Stimulated activated naive CD8-positive, alpha-beta T cell treated with anti-CD3 and anti-CD28 coated beads, Interleukin-15, amount 100 ng/mL, for 72 hours (primary cell): ENCODE results near the gene SH3PXD2B.
A peak's percentile ranks its signal among the peaks of the same experiment; 100 is the strongest.

Source experiments
- ATAC-seq: fragments of 150-1000 bp; cut with Tn5 transposase; 2 replicates; pipeline ENCODE4 v1.10.0; 2021; ENCODE audit warnings: mild to moderate bottlenecking, moderate library complexity
- DNase-seq, 2 donors: peaks; one replicate each; pipeline ENCODE4 v3.0.0; 2021 to 2022
- H3K27ac Mint-ChIP-seq, 2 donors: one replicate each; pipeline ENCODE4 v1.8.0; 2022; ENCODE audit warnings: mild to moderate bottlenecking in 2 of 2, mixed read lengths in 2 of 2, moderate library complexity in 2 of 2
- H3K27me3 Mint-ChIP-seq: one replicate; pipeline ENCODE4 v1.8.0; 2022; ENCODE audit warnings: mixed read lengths
- H3K4me1 Mint-ChIP-seq: one replicate; pipeline ENCODE4 v1.8.0; 2022; ENCODE audit warnings: mild to moderate bottlenecking, mixed read lengths
- H3K4me3 Mint-ChIP-seq, 2 donors: one replicate each; pipeline ENCODE4 v1.8.0; 2022; ENCODE audit warnings: mild to moderate bottlenecking in 2 of 2, mixed read lengths in 2 of 2, moderate library complexity in 1 of 2
- H3K9me3 Mint-ChIP-seq, 2 donors: one replicate each; pipeline ENCODE4 v1.8.0; 2022; ENCODE audit warnings: mixed read lengths in 2 of 2

The SH3PXD2B gene

DNA sequence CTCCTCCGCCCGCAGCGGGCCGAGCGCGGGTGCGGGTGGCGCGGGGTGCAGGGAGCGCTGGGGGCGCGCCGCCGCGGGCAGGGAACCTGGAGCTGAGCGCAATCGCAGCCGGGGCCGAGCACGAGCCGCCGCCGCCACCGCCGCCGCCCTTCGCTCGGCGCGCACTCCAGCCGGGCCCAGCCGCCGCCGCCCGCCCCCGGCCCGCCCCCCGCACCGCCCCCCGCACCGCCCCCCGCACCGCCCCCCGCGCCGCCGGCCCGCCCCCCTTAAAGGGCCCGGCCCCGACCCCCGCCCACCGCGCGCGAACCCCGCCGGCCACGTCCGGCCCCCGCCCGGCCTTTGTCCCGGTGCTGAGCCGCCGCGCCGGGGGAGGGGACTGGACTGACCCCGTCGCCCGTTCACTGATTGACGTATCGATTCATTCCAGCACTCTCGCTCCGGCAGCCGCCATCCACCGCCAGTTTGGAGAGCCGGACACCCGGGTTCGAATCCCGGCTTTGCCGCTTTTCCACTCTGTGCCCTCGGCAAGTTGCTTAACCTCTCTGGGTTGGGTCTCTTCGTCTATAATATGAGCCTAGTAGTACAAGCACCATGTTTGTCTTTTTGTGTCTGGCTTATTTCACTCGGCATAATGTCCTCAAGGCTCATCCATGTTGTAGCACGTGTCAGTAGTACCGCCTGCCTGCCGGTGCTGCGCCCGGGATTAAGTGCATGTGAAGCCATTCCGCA is at the start of gene SH3PXD2B:
TSS of gene SH3PXD2B (minus strand) at position 168 of the 729 bp plus-strand sequence. CDS start 173 bp downstream, outside the sequence.
- H3K27ac Mint-ChIP-seq, result peak within 1 kb of the TSS in 1 of 2 donors; percentile 1
- H3K27me3 Mint-ChIP-seq, result peaks cover 42% of the 10 kb centered on the region
- peak within 1 kb of the TSS; percentile 83 to 90 for H3K4me3 Mint-ChIP-seq
- peaks cover 22% of the 10 kb centered on the region for H3K4me1 Mint-ChIP-seq
- H3K9me3 Mint-ChIP-seq, result no peaks in the 10 kb centered on the region
- DNase-seq (peak; percentile 27 to 35), ATAC-seq (peak; percentile 75)

DNA sequence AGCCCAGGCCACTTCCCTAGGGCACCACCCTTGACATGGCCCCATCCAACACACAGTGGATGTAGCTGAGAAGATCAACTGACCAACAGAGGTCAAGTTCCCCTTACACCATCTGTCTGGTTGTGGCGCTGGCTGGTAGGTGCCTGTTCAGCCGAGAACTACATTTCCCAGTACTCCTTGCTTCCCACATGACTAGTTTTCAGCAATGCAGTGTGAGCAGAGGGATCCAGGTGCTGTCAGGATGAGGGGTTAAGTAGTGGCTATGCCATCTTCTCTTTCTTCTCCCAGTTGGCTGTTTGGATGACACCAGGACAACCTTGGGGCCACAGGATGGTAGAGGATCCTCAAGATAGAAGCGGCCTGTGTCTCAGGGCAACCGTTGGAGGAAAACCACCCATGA is 48.6 kb upstream of the SH3PXD2B start:
- Mint-ChIP-seq H3K4me1 (no peaks in the 10 kb centered on the region), H3K27ac (peak overlapping the region; percentile 42 to 62), H3K4me3 (no peak overlapping the region), H3K9me3 (no peaks in the 10 kb centered on the region), H3K27me3 (peaks cover 14% of the 10 kb centered on the region)
- ATAC-seq (no peak), DNase-seq (peak in 1 of 2 donors; percentile 6)

DNA sequence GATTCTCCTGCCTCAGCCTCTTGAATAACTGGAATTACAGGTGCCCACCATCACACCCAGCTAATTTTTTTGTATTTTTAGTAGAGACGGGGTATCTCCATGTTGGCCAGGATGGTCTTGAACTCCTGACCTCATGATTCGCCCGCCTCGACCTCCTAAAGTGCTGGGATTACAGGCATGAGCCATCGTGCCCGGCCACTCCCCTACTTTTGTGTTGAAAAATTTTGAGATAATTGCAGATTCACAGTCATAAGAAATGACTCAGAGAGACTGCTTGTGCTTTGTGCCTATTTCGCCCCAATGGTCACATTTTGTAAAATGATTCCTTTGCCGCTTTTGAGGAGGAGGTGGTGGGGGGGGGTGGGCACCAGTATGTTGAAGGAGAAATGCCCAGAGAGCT is 48.1 kb upstream of the SH3PXD2B start:
- DNase-seq (no peak), ATAC-seq (no peak)
- H3K9me3 Mint-ChIP-seq, result no peaks in the 10 kb centered on the region
- H3K27ac Mint-ChIP-seq, result no peak overlapping the region
- peaks cover 14% of the 10 kb centered on the region for H3K27me3 Mint-ChIP-seq
- H3K4me3 Mint-ChIP-seq, result no peak overlapping the region
- H3K4me1 Mint-ChIP-seq, result no peaks in the 10 kb centered on the region

DNA sequence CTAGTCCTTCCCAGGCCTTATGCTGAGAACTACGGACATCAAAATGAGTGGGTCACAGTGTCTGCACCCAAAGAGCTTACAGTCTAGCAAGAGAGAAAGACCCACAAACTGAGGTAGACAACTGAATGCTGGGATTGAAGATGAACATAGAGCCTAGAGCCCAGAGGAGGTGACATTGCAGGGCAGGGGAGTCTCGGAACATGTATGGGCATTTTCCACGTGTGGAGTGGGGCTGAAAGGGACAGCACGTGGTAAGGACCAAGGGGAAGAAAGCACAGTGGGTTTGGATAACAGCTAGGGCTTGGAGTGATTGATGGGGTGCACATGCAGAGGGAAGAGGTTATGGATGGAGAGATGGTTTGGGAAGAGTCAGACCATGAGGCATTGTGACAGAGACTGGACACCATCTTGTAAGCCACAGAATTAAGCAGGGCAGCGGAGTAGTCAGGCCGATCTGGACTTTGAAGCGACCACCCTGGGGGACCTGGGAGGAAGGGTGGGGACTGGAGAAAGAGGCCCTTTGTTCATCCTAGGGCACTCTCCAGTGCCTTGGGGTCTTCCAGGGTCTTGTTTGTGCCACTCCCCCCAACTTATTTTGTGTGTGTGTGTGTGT is 47.5 kb upstream of the SH3PXD2B start:
- ATAC-seq (no peak), DNase-seq (peak in 1 of 2 donors; percentile 2)
- Mint-ChIP-seq H3K4me3 (no peak overlapping the region), H3K27ac (no peak overlapping the region), H3K27me3 (peaks cover 9% of the 10 kb centered on the region), H3K9me3 (no peaks in the 10 kb centered on the region), H3K4me1 (no peaks in the 10 kb centered on the region)

DNA sequence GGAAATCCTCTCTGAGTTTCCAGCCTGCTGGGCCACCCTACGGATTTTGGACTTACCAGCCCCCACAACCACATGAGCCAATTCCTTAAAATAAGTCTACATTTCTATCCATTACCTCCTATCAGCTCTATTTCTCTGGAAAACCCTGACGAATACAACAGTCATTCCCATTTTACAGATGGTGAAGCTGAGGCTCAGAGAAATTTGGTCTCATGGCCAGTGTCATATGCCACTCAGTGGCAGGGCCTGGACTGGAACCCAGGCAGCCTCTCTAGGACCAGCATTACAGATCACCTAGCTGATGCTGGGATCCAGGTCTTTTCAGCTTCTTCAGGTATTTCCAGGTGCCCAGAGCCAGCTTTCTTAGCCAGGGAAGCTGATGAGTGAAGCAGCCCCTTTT is 45.0 kb upstream of the SH3PXD2B start:
- ATAC-seq (no peak), DNase-seq (no peak)
- Mint-ChIP-seq H3K4me1 (no peaks in the 10 kb centered on the region), H3K27me3 (peaks cover 11% of the 10 kb centered on the region), H3K9me3 (no peaks in the 10 kb centered on the region), H3K4me3 (no peak overlapping the region), H3K27ac (no peak overlapping the region)

DNA sequence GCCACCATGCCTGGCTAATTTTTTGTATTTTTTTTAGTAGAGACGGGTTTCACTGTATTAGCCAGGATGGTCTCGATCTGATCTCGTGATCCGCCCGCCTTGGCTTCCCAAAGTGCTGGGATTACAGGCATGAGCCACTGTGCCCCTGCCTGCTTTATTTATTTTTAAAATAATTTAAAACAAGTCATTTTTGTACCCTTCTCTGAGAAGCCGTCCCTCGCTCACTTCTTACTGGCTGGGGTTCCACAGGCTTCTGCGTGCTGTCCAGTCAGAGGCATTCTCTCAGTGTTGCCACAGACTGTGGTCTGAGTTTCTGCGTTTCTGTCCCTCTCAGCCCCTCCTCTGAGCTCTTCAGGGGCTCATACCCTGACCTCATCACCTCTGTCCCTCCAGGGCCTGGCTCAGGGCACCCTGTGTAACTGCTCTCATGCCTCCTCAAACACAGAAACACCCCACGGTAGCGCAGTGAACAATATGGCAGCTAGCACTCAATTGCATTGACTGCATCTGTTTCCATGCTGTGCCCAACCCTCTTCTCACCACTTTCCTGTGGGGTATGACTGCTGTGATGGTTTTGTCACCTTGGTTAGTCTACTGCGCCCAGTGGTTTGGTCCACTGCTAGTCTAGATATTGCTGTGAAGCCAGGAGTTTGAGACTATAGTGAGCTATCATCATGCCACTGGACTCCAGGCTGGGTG is 44.3 kb upstream of the SH3PXD2B start:
- Mint-ChIP-seq H3K4me3 (no peak overlapping the region), H3K27ac (peak overlapping the region in 1 of 2 donors; percentile 96), H3K4me1 (no peaks in the 10 kb centered on the region), H3K27me3 (peaks cover 16% of the 10 kb centered on the region), H3K9me3 (no peaks in the 10 kb centered on the region)
- DNase-seq, result peak in 1 of 2 donors; percentile 3
- ATAC-seq, result no peak

DNA sequence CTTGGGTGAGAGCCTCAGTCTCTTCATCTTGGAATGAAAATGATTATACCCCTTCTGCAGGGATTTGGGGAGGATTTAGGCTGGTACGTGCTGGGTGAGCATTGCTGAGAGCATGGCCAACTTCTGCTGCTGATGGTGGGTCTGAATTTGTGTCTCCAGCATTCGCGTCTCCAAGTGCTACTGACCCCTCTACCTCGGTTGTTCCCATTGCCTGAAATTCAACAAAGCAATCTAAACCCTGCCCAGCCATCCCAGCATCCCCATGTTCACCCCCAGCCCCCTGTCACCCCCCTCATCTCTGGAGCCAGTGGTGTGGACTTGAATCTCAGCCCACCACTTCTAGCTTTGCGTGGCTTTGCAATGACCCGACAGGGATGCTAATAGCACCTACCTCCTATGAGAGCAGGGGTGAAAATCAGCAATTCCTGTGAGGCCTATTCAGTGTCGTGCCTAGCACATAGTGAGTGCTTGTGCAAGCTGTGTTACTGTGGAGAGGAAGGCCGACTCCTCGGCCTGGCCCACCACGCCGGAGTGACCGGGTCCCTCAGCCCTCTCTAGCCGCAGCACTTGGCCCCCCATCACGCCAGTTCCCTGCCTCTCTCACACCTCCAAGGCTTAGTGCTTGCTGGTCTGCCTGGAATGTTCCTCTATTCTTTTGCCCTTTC is 43.4 kb upstream of the SH3PXD2B start:
- Mint-ChIP-seq H3K27ac (peak overlapping the region in 1 of 2 donors; percentile 96), H3K9me3 (no peaks in the 10 kb centered on the region), H3K4me1 (no peaks in the 10 kb centered on the region), H3K27me3 (peaks cover 16% of the 10 kb centered on the region), H3K4me3 (no peak overlapping the region)
- ATAC-seq (no peak), DNase-seq (peak in 1 of 2 donors; percentile 0)

DNA sequence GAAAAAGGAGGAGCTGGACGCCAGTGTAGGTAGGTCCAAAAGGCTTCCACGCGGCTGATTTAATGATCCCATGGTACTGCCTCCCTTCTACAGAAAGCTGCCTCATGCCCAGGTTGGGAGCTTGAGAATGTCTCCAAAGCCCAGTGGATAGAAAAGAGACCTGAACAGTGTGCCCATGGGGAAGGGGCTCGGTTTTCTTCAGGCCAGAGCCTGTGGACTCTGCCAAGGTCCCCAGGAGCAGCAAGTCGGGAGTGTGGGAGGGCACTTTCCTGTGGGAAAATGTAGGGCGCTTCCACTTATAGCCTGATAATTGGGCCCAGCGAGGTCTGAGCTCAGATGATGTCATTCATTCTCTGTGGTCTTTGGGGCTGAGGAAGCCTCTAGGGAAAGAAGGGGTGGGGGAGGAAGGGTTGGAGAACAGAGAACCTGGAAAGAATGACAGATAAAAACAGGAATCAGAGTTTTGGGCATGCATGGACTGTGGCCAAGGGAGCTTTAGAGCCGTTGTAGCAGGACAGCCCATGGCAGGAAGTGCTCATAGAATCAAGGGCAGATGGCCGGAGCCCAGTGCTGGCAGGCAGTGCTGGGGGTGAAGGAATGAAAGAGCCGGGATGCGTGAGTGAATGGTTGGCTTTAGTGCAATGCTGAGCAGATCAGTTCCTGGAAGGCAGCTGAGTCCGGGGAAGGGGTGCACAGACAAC is 42.5 kb upstream of the SH3PXD2B start:
- H3K27me3 Mint-ChIP-seq, result peaks cover 16% of the 10 kb centered on the region
- DNase-seq, result no peak
- ATAC-seq, result no peak
- H3K4me3 Mint-ChIP-seq, result no peak overlapping the region
- no peaks in the 10 kb centered on the region for H3K9me3 Mint-ChIP-seq
- H3K27ac Mint-ChIP-seq, result no peak overlapping the region
- no peaks in the 10 kb centered on the region for H3K4me1 Mint-ChIP-seq

DNA sequence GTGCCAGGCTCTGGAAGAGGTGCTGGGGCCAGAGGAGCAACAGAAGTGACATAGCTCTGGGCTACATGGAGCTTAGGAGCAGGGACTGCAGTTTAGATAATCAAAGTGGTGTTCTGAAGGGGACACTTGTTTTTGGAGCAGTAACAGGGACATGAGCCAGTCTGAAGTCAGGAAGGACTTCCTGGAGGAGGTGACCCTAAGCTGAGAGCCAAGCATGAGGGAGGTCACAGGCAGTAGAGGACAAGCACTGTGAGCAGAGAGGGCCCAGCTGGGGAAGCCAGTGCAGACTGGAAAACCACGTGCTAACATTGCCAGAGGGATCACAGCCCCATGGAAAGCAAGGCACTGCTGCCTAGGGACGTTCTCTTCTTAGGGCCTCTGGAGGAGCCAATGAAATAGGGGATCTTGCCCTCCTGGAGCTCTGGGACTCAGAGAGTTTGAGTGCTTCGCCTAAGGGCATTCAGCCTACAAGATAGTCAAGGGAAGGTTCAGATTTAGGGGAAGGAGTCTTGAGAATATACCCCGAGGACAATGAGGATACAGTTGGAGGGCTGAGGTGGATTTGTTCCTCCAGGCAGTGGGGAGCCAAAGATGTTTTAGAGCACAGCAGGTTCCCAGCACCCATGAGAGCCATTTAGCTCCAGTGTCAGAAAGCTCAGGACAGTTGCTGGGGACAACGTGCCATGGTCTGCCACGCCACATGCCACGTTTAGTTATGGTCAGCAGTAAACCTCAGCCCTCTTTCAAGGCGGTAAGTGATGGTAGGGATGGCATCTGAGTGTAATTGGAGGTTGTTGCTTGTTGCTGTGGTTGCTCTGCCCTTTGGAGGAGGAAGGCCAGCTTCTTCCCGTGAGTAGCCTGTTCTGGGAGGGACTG is 40.5 kb upstream of the SH3PXD2B start:
- peaks cover 16% of the 10 kb centered on the region for H3K27me3 Mint-ChIP-seq
- no peak overlapping the region for H3K27ac Mint-ChIP-seq
- no peak for ATAC-seq
- H3K4me3 Mint-ChIP-seq, result no peak overlapping the region
- no peaks in the 10 kb centered on the region for H3K4me1 Mint-ChIP-seq
- peak in 1 of 2 donors; percentile 1 for DNase-seq
- no peaks in the 10 kb centered on the region for H3K9me3 Mint-ChIP-seq

DNA sequence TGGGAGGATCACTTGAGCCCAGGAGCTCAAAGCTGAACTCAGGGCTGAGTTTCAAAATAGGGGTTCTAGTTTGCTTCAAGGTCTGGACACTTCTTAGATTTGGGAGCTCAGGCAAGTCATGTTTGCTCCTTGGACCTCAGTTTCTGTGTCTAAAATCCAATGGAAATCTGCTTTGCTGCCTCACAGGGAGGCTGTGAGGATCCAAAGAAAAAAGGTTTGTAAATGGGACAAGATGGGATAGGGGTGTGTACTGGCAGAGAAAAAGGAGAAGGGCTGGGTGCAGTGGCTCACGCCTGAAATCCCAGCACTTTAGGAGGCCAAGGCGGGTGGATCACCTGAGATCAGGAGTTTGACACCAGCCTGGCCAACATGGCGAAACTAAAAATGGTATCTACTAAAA is 39.6 kb upstream of the SH3PXD2B start:
- Mint-ChIP-seq H3K4me3 (no peak overlapping the region), H3K27ac (no peak overlapping the region), H3K9me3 (no peaks in the 10 kb centered on the region), H3K4me1 (no peaks in the 10 kb centered on the region), H3K27me3 (peaks cover 16% of the 10 kb centered on the region)
- ATAC-seq (no peak), DNase-seq (no peak)

DNA sequence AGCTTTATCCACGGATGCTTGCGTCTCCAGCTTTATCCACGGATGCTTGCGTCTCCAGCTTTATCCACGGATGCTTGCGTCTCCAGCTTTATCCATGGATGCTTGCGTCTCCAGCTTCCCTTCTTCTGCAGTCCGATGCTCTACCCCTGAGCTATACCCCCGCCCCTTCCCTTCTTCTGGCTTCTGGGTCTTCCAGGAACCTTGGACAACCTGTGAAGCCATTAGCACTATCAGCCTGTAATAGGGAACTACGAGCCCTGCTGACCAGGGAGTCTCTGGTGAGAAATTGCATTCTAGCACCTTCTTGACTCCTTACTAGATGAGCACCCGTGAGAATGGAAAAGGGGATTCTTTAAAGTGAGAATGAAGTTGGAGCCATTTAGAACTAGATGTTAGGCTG is 39.1 kb upstream of the SH3PXD2B start:
- no peak overlapping the region for H3K4me3 Mint-ChIP-seq
- no peaks in the 10 kb centered on the region for H3K9me3 Mint-ChIP-seq
- peaks cover 16% of the 10 kb centered on the region for H3K27me3 Mint-ChIP-seq
- DNase-seq, result no peak
- H3K27ac Mint-ChIP-seq, result no peak overlapping the region
- no peaks in the 10 kb centered on the region for H3K4me1 Mint-ChIP-seq
- no peak for ATAC-seq

DNA sequence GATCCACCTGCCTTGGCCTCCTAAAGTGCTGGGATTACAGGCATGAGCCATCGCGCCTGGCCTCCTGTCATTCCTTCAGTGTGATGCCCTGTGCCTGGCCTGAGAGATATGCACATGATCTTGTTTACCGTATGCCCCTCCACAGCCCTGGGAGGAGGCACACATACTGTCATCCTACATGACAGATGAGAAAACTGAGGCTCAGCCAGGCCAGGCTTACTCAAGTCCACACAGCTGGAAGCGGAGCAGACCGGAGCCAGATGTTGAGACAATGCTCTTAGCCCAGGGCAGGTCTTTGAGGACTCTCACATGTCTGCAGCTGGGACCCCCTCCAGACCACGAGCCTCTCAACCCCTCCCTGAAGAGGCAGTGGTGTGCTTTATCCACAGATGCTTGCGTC is 38.7 kb upstream of the SH3PXD2B start:
- Mint-ChIP-seq H3K9me3 (no peaks in the 10 kb centered on the region), H3K4me3 (no peak overlapping the region), H3K4me1 (no peaks in the 10 kb centered on the region), H3K27me3 (peaks cover 16% of the 10 kb centered on the region), H3K27ac (no peak overlapping the region)
- DNase-seq, result no peak
- ATAC-seq, result no peak

DNA sequence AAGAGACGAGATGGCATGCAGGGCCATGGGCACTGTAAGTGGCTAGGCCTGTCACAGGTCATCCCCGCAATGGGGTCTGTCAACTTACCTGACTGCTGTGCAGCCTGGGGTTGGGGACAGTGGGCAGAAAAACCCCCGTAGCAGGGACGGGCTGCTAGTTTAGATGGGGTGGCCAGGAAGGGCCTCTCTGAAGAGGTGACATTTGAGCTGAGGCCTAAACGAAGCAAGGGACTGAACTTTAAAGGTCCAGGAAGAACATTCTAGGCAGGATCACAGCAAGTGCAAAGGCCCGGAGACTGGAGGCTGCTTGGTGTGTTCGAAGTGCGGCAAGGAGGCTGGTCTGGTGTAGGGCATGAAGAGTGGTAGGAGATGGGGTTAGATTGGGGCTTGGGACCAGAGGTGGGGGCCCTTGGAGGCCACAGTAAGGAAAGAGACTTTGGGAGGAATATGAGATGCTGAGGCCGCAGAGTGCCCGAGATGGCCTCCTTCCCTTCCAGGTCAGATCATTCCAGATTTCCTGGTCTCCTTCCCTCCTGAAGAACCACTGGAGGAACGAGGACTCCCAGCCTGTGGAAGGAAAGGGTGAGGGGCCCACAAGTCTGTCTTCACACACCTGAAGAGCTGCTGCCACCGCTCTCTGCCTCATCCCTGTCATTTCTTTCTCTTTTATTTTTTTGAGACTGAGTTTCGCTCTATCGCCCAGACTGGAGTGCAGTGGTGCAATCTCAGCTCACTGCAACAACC is 37.9 kb upstream of the SH3PXD2B start:
- ATAC-seq (no peak), DNase-seq (no peak)
- Mint-ChIP-seq H3K4me1 (no peaks in the 10 kb centered on the region), H3K27me3 (peaks cover 16% of the 10 kb centered on the region), H3K4me3 (no peak overlapping the region), H3K9me3 (no peaks in the 10 kb centered on the region), H3K27ac (peak overlapping the region in 1 of 2 donors; percentile 1)

DNA sequence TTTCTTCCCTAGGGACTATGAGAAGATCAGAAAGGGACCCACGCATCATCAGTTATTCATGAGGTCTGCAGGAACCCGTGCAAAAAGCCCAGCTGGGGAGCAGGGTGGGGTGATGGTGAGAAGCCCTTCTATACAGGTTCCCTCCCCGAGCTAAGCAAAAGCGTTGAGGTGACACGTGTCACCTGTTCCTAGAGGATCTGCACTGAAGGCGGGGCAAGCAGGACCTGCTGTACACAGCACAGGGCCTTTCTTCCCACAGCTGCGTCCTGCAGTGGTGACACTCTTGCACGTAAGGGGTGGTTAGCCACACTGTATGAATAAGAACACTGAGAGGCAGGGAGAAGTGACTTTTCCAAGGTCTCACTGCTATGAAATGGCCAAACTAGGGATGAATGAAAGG is 37.2 kb upstream of the SH3PXD2B start:
- DNase-seq, result no peak
- Mint-ChIP-seq H3K27me3 (peaks cover 20% of the 10 kb centered on the region), H3K4me3 (no peak overlapping the region), H3K9me3 (no peaks in the 10 kb centered on the region), H3K4me1 (no peaks in the 10 kb centered on the region), H3K27ac (peak overlapping the region in 1 of 2 donors; percentile 64)
- no peak for ATAC-seq
